ENCODE results near the gene BRINP2.

- TF ChIP-seq CTCF (IDR thresholded peaks at IDR 0.05): no peak
- TF ChIP-seq POLR2AphosphoS5 (IDR thresholded peaks at IDR 0.05): no peak
Measured at GRCh38 chr1:177183836-177184235, 13.1 kb downstream of the BRINP2 start.

Measured in sigmoid colon (tissue), 4 donors.